ENCODE measurements around the gene PCBP3.

The PCBP3 gene

GRCh38 chr21:45764792-45765191 is 121.3 kb downstream of the PCBP3 start:
- TF ChIP-seq, protein P1, sequence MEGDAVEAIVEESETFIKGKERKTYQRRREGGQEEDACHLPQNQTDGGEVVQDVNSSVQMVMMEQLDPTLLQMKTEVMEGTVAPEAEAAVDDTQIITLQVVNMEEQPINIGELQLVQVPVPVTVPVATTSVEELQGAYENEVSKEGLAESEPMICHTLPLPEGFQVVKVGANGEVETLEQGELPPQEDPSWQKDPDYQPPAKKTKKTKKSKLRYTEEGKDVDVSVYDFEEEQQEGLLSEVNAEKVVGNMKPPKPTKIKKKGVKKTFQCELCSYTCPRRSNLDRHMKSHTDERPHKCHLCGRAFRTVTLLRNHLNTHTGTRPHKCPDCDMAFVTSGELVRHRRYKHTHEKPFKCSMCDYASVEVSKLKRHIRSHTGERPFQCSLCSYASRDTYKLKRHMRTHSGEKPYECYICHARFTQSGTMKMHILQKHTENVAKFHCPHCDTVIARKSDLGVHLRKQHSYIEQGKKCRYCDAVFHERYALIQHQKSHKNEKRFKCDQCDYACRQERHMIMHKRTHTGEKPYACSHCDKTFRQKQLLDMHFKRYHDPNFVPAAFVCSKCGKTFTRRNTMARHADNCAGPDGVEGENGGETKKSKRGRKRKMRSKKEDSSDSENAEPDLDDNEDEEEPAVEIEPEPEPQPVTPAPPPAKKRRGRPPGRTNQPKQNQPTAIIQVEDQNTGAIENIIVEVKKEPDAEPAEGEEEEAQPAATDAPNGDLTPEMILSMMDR (conservative IDR thresholded peaks at IDR 0.05; ENCODE audit: control insufficient read depth, insufficient read depth, low read depth, low read length) = no peak
- H3K4me3 ChIP-seq (ENCODE audit: control insufficient read depth, low read depth, low read length) = no peak overlapping the region
- DNase-seq (ENCODE audit: low read depth) = no peak

DNA sequence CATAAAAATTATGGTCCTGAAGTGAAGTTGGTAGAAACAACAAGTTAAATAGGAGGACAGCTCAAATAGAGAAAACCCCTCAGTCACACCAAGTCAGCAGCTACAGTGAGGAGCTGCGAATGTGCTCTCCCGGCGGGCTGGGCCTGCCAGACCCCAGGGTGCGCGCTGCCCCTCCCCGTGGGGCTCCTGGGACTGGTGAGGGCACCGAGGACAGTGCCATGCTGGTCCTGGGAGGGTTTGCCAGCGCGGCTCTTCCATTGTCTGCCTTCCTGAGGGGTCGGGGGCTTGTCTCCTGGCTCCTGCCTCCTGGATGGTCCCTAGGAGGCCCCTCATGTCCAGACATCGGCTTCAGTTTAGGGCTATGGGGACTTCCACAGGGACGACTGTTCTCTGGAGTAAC is 121.8 kb downstream of the PCBP3 start:
- DNase-seq (ENCODE audit: low read depth) = no peak
- TF ChIP-seq, protein P1 (conservative IDR thresholded peaks at IDR 0.05; ENCODE audit: control insufficient read depth, insufficient read depth, low read depth, low read length) = no peak
- no peak overlapping the region for H3K4me3 ChIP-seq (ENCODE audit: control insufficient read depth, low read depth, low read length)

GRCh38 chr21:45766055-45766454 is 122.5 kb downstream of the PCBP3 start:
- H3K4me3 ChIP-seq (ENCODE audit: control insufficient read depth, low read depth, low read length) = no peak overlapping the region
- DNase-seq (ENCODE audit: low read depth) = no peak
- TF ChIP-seq, protein P1 (conservative IDR thresholded peaks at IDR 0.05; ENCODE audit: control insufficient read depth, insufficient read depth, low read depth, low read length) = no peak

DNA sequence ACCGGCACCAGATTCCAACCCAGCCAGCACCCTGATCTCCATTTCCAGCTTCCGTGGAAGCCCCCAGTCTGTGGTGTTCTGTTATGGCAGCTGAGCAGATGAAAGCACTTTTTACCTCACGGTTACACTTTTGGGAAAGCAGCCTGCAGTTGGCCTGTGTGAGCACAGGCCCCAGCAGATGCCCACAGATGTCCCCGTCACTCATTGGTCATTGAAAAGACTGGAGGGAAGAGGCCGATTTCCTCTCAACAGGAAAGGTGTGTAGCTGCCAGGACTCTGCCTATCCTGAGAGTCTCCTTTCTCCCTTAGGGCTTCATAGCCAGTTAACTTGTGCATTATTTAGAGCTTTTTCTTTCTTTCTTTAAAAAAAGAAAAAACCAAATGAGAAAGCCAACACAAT is 123.0 kb downstream of the PCBP3 start:
- TF ChIP-seq, protein P1 (conservative IDR thresholded peaks at IDR 0.05; ENCODE audit: control insufficient read depth, insufficient read depth, low read depth, low read length) = no peak
- no peak for DNase-seq (ENCODE audit: low read depth)
- no peak overlapping the region for H3K4me3 ChIP-seq (ENCODE audit: control insufficient read depth, low read depth, low read length)

GRCh38 chr21:45767071-45768006 is 123.8 kb downstream of the PCBP3 start:
- TF ChIP-seq, protein P1 (conservative IDR thresholded peaks at IDR 0.05; ENCODE audit: control insufficient read depth, insufficient read depth, low read depth, low read length) = no peak
- no peak overlapping the region for H3K4me3 ChIP-seq (ENCODE audit: control insufficient read depth, low read depth, low read length)
- peak; percentile 71 for DNase-seq (ENCODE audit: low read depth)

DNA sequence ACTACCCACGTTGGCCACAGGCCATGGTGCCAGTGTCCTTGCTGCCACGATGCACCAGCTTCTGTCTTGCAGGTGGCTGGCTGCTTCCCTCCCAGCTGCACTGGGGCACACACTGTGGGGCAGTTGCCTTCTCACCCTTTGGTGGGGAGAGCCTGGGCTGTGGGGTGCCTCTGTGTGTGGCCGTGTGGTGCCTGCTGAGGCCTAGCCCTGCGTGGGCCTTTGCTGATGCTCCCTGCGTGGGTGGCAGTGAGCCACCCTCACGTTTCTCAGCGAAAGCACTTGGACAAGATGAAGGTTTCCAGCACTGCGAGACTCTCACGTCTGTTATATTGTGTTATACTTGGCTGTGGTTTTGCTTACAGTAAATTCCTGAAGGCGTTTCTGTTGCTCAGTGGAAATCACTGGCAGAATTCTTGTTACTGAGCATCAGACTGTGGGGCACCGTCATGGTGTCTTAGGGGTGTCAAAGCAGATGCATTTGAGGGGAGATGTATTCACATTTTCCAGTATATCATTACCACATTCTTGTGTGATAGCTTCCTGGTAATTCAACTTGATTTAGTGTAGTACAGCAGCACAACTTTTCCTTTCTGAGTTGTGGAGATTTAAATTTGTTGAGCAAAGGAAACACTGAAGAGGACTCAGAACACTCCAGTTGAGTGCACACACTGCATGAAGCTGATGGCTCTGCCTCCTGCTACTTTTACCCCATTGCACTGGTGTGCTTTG is 124.7 kb downstream of the PCBP3 start:
- TF ChIP-seq, protein P1 (conservative IDR thresholded peaks at IDR 0.05; ENCODE audit: control insufficient read depth, insufficient read depth, low read depth, low read length) = no peak
- H3K4me3 ChIP-seq (ENCODE audit: control insufficient read depth, low read depth, low read length) = no peak overlapping the region
- peak; percentile 53 for DNase-seq (ENCODE audit: low read depth)
